ENCODE data around the gene ADAMTS12.

GRCh38 chr5:33901156-33901555 lies 9.4 kb upstream of the ADAMTS12 start:
- TF ChIP-seq CTCF (optimal IDR thresholded peaks at IDR 0.05 in 1 of 3, IDR thresholded peaks at IDR 0.05 in 1 of 3, conservative IDR thresholded peaks at IDR 0.05 in 1 of 3; ENCODE audit: extremely low read depth in 1 of 3, insufficient read depth in 2 of 3, low read length in 3 of 3) (no peak), EZH2 (IDR thresholded peaks at IDR 0.05; ENCODE audit: low read length) (no peak)
